ENCODE measurements around the gene SCNN1A.

The SCNN1A gene

GRCh38 chr12:6370994-6371754, 4.2 kb downstream of the SCNN1A start:
- DNase-seq (ENCODE audit: low read depth, low spot score) = peak; percentile 100
- no peaks in the 10 kb centered on the region for H3K9me3 ChIP-seq (ENCODE audit: insufficient read depth, low read length)

GRCh38 chr12:6370576-6370935, 4.8 kb downstream of the SCNN1A start:
- H3K9ac ChIP-seq (ENCODE audit: insufficient read length, low read depth) = peak overlapping the region; percentile 78
- no peak for TF ChIP-seq ZNF274 (IDR thresholded peaks at IDR 0.05; ENCODE audit: low read depth, low read length)
- H3K4me1 ChIP-seq (ENCODE audit: insufficient read depth, insufficient read length) = peaks cover 37% of the 10 kb centered on the region

More at GRCh38 chr12:6370994-6371754, 4.2 kb downstream of the SCNN1A start:
- TF ChIP-seq YY1 (IDR thresholded peaks at IDR 0.05; ENCODE audit: insufficient read depth, insufficient read length) = no peak
- TF ChIP-seq ZNF274 (IDR thresholded peaks at IDR 0.05; ENCODE audit: low read depth, low read length) = no peak
- TF ChIP-seq SUZ12 (IDR thresholded peaks at IDR 0.05; ENCODE audit: extremely low read depth, insufficient read depth, insufficient read length) = no peak
- Histone ChIP-seq H3K4me3 (ENCODE audit: insufficient read length, low read depth) (peak overlapping the region; percentile 2), H3K9ac (ENCODE audit: insufficient read length, low read depth) (peak overlapping the region; percentile 78), H3K36me3 (ENCODE audit: insufficient read depth, insufficient read length, low read length) (no peaks in the 10 kb centered on the region), H3K4me1 (ENCODE audit: insufficient read depth, insufficient read length) (peaks cover 42% of the 10 kb centered on the region), H3K27me3 (ENCODE audit: insufficient read depth, insufficient read length) (peaks cover 14% of the 10 kb centered on the region)

GRCh38 chr12:6369916-6370575, 5.3 kb downstream of the SCNN1A start:
- H3K4me3 ChIP-seq (ENCODE audit: insufficient read length, low read depth) = peak overlapping the region; percentile 2
- no peak for DNase-seq (ENCODE audit: low read depth, low spot score)

More at GRCh38 chr12:6370576-6370935, 4.8 kb downstream of the SCNN1A start:
- no peaks in the 10 kb centered on the region for H3K9me3 ChIP-seq (ENCODE audit: insufficient read depth, low read length)
- H3K27me3 ChIP-seq (ENCODE audit: insufficient read depth, insufficient read length) = peaks cover 14% of the 10 kb centered on the region
- H3K4me3 ChIP-seq (ENCODE audit: insufficient read length, low read depth) = peak overlapping the region; percentile 2
- H3K36me3 ChIP-seq (ENCODE audit: insufficient read depth, insufficient read length, low read length) = no peaks in the 10 kb centered on the region
- DNase-seq (ENCODE audit: low read depth, low spot score) = no peak

GRCh38 chr12:6368906-6369525, 6.3 kb downstream of the SCNN1A start:
- no peak overlapping the region for H3K9ac ChIP-seq (ENCODE audit: insufficient read length, low read depth)
- TF ChIP-seq YY1 (IDR thresholded peaks at IDR 0.05; ENCODE audit: insufficient read depth, insufficient read length) = no peak
- TF ChIP-seq SUZ12 (IDR thresholded peaks at IDR 0.05; ENCODE audit: extremely low read depth, insufficient read depth, insufficient read length) = no peak
- no peak for TF ChIP-seq ZNF274 (IDR thresholded peaks at IDR 0.05; ENCODE audit: low read depth, low read length)
- no peaks in the 10 kb centered on the region for H3K9me3 ChIP-seq (ENCODE audit: insufficient read depth, low read length)
- H3K27me3 ChIP-seq (ENCODE audit: insufficient read depth, insufficient read length) = peaks cover 6% of the 10 kb centered on the region
- H3K4me3 ChIP-seq (ENCODE audit: insufficient read length, low read depth) = no peak overlapping the region
- no peak for DNase-seq (ENCODE audit: low read depth, low spot score)
- H3K4me1 ChIP-seq (ENCODE audit: insufficient read depth, insufficient read length) = peaks cover 26% of the 10 kb centered on the region
- H3K36me3 ChIP-seq (ENCODE audit: insufficient read depth, insufficient read length, low read length) = no peaks in the 10 kb centered on the region

More at GRCh38 chr12:6369916-6370575, 5.3 kb downstream of the SCNN1A start:
- H3K9me3 ChIP-seq (ENCODE audit: insufficient read depth, low read length) = no peaks in the 10 kb centered on the region
- TF ChIP-seq ZNF274 (IDR thresholded peaks at IDR 0.05; ENCODE audit: low read depth, low read length) = no peak
- TF ChIP-seq YY1 (IDR thresholded peaks at IDR 0.05; ENCODE audit: insufficient read depth, insufficient read length) = no peak
- TF ChIP-seq SUZ12 (IDR thresholded peaks at IDR 0.05; ENCODE audit: extremely low read depth, insufficient read depth, insufficient read length) = no peak
- peaks cover 14% of the 10 kb centered on the region for H3K27me3 ChIP-seq (ENCODE audit: insufficient read depth, insufficient read length)
- H3K4me1 ChIP-seq (ENCODE audit: insufficient read depth, insufficient read length) = peaks cover 36% of the 10 kb centered on the region
- H3K9ac ChIP-seq (ENCODE audit: insufficient read length, low read depth) = peak overlapping the region; percentile 78
- no peaks in the 10 kb centered on the region for H3K36me3 ChIP-seq (ENCODE audit: insufficient read depth, insufficient read length, low read length)

GRCh38 chr12:6367969-6368892, 7.1 kb downstream of the SCNN1A start:
- Histone ChIP-seq H3K4me3 (ENCODE audit: insufficient read length, low read depth) (no peak overlapping the region), H3K9me3 (ENCODE audit: insufficient read depth, low read length) (no peaks in the 10 kb centered on the region), H3K4me1 (ENCODE audit: insufficient read depth, insufficient read length) (peaks cover 18% of the 10 kb centered on the region), H3K27me3 (ENCODE audit: insufficient read depth, insufficient read length) (no peaks in the 10 kb centered on the region), H3K36me3 (ENCODE audit: insufficient read depth, insufficient read length, low read length) (no peaks in the 10 kb centered on the region), H3K9ac (ENCODE audit: insufficient read length, low read depth) (no peak overlapping the region)
- no peak for DNase-seq (ENCODE audit: low read depth, low spot score)
- TF ChIP-seq ZNF274 (IDR thresholded peaks at IDR 0.05; ENCODE audit: low read depth, low read length) (no peak), YY1 (IDR thresholded peaks at IDR 0.05; ENCODE audit: insufficient read depth, insufficient read length) (no peak), SUZ12 (IDR thresholded peaks at IDR 0.05; ENCODE audit: extremely low read depth, insufficient read depth, insufficient read length) (no peak)

- Histone ChIP-seq H3K4me1 (ENCODE audit: insufficient read depth, insufficient read length) (peaks cover 17% of the 10 kb centered on the region), H3K9ac (ENCODE audit: insufficient read length, low read depth) (no peak overlapping the region), H3K27me3 (ENCODE audit: insufficient read depth, insufficient read length) (no peaks in the 10 kb centered on the region), H3K9me3 (ENCODE audit: insufficient read depth, low read length) (no peaks in the 10 kb centered on the region), H3K36me3 (ENCODE audit: insufficient read depth, insufficient read length, low read length) (no peaks in the 10 kb centered on the region), H3K4me3 (ENCODE audit: insufficient read length, low read depth) (no peak overlapping the region)
- TF ChIP-seq YY1 (IDR thresholded peaks at IDR 0.05; ENCODE audit: insufficient read depth, insufficient read length) = no peak
- TF ChIP-seq ZNF274 (IDR thresholded peaks at IDR 0.05; ENCODE audit: low read depth, low read length) = no peak
- TF ChIP-seq SUZ12 (IDR thresholded peaks at IDR 0.05; ENCODE audit: extremely low read depth, insufficient read depth, insufficient read length) = no peak
- DNase-seq (ENCODE audit: low read depth, low spot score) = no peak
Measured at GRCh38 chr12:6367065-6367968, 8.0 kb downstream of the SCNN1A start.

All from NT2/D1 (cell line).